ENCODE results near the gene SPEM1.

Gene SPEM1

DNA sequence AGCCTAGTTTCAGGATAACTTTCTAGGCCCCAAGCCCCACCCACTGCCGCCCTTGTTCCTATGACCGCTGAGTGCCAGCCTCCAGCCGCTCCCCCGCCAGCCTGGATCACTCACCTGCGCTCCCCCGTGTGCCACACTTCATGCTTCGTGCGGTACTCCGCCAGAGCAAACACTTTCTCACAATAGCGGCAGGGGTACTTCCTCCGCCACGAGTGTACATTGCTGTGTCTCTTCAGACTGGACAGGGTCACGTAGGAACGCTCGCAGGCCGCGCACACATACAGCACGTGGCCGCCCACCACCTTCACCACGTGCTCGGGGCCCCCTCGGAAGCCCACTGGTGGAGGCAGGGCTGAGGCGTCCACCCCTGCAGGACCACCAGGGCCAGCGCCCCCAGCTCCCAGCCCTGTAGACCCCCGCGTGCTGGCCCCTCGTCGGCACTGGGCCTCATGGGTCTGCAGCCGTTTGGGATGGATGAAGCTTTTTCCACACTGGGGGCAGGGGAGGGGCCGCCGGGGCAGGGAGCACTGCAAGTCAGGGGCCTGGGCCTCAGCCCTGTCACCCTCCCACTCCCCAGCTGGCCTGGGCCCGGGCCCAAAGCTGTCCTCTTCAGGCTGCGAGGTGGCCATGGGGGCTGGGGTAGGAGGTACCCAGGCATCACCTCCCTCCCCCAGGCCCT is 45.6 kb downstream of the SPEM1 start:
- TF ChIP-seq, protein P1, sequence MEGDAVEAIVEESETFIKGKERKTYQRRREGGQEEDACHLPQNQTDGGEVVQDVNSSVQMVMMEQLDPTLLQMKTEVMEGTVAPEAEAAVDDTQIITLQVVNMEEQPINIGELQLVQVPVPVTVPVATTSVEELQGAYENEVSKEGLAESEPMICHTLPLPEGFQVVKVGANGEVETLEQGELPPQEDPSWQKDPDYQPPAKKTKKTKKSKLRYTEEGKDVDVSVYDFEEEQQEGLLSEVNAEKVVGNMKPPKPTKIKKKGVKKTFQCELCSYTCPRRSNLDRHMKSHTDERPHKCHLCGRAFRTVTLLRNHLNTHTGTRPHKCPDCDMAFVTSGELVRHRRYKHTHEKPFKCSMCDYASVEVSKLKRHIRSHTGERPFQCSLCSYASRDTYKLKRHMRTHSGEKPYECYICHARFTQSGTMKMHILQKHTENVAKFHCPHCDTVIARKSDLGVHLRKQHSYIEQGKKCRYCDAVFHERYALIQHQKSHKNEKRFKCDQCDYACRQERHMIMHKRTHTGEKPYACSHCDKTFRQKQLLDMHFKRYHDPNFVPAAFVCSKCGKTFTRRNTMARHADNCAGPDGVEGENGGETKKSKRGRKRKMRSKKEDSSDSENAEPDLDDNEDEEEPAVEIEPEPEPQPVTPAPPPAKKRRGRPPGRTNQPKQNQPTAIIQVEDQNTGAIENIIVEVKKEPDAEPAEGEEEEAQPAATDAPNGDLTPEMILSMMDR (IDR thresholded peaks at IDR 0.05): no peak
- H3K36me3 Mint-ChIP-seq (ENCODE audit: low read depth): peaks cover 22% of the 10 kb centered on the region
- peak overlapping the region; percentile 15 for H3K27ac Mint-ChIP-seq
- H3K9me3 Mint-ChIP-seq: no peaks in the 10 kb centered on the region
- H3K4me3 Mint-ChIP-seq: no peak overlapping the region
- H3K27me3 Mint-ChIP-seq (ENCODE audit: low read depth, poor library complexity): peaks cover 2% of the 10 kb centered on the region
- peaks cover 44% of the 10 kb centered on the region for H3K4me1 Mint-ChIP-seq
- no peak for DNase-seq

DNA sequence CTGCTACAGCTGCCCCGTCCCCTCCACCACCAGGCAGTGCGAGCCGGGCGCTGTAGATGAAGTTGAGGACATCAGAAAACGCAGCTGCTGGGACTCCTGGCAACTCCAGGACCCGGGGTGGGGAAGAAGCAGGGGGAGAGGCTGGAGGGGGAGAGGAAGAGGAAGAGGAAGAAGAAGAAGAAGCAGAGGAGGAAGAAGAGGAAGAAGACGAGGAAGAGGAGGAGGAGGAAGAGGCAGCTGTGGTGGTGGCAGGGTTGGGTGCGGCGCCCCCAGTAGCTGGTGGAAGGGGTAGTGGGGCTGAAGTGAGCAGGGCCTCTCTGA is 46.2 kb downstream of the SPEM1 start:
- peaks cover 18% of the 10 kb centered on the region for H3K36me3 Mint-ChIP-seq (ENCODE audit: low read depth)
- peak overlapping the region; percentile 29 for H3K27ac Mint-ChIP-seq
- no peaks in the 10 kb centered on the region for H3K9me3 Mint-ChIP-seq
- TF ChIP-seq, protein P1 (IDR thresholded peaks at IDR 0.05): no peak
- H3K27me3 Mint-ChIP-seq (ENCODE audit: low read depth, poor library complexity): peaks cover 2% of the 10 kb centered on the region
- peaks cover 40% of the 10 kb centered on the region for H3K4me1 Mint-ChIP-seq
- no peak for DNase-seq
- H3K4me3 Mint-ChIP-seq: no peak overlapping the region

DNA sequence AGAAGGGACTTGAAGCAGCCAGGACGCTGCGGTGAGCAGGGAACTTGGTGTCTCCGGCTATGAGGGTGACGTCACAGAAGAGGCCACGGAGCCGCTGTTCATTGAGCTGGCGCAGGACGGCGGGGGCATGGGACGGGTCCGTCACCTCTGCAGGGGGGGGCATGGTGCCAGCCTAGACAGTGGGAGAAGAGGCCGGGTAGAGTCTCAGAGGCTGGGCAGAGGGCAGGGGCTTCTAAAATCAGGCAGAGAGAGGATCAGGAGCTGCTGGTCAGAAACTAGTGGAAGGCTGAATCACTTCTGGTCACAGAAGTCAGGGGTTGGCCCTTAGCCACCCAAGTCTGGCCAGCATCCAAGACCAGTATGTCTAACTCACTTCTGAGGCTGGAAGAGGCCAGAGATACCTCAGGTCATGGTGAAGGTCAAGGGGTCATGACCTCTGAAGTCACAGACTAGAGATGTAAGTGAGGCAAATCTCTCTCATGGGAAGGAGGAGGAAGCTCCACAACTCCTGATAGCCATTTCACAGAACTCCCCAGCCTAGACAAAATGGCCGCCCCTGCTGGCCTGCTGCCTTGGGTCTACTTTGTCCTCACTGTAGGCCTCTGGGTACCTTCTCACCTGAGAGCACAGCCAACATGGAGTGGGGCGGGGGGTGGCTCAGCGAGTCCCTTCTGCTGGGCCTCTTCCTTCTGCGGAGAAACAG is 46.7 kb downstream of the SPEM1 start:
- Mint-ChIP-seq H3K36me3 (ENCODE audit: low read depth) (peaks cover 15% of the 10 kb centered on the region), H3K9me3 (no peaks in the 10 kb centered on the region), H3K4me1 (peaks cover 42% of the 10 kb centered on the region), H3K27me3 (ENCODE audit: low read depth, poor library complexity) (peaks cover 2% of the 10 kb centered on the region), H3K27ac (peak overlapping the region; percentile 71), H3K4me3 (no peak overlapping the region)
- TF ChIP-seq, protein P1 (IDR thresholded peaks at IDR 0.05): no peak
- DNase-seq: no peak

DNA sequence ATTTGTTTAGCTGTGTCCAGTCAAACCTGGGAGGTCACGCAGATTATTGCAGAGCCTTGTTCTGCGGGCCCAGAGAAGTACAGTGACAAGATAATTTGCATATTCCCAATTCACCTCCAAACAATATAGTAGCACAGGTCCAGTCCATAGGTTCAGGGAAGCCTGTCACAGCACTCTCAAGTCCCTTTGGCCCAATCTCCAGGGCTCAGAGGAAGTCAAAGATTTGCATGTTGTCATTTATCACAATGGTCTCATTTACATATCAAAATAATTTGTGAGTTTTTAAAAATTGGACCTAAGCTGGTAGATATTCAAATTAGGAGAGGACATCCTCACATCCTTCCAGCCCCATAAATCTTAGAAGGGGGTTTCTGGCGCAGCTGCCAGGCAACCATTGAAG is 47.4 kb downstream of the SPEM1 start:
- TF ChIP-seq, protein P1 (IDR thresholded peaks at IDR 0.05): no peak
- Mint-ChIP-seq H3K36me3 (ENCODE audit: low read depth) (peaks cover 15% of the 10 kb centered on the region), H3K27ac (peak overlapping the region; percentile 71), H3K4me1 (peaks cover 44% of the 10 kb centered on the region), H3K9me3 (no peaks in the 10 kb centered on the region), H3K27me3 (ENCODE audit: low read depth, poor library complexity) (peaks cover 2% of the 10 kb centered on the region), H3K4me3 (peak overlapping the region; percentile 20)
- DNase-seq: no peak

DNA sequence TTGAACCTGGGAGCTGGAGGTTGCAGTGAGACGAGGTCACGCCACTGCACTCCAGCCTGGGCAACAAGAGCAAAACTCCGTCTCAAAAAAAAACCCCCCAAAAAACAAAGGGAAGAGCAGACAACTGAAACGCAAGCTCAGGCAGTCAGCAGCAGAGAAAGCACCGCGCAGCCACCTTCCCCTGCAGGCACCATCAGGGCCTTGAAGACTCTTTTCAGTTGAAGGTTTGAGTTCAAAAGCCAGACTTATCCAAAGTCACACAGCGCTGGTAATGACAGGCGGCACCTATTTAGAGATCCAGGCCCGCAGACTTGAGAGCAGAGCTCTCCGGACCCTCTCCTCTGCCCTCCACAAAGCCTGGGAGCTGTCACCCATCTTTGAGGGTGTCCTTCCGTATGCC is 48.2 kb downstream of the SPEM1 start:
- H3K9me3 Mint-ChIP-seq: no peaks in the 10 kb centered on the region
- TF ChIP-seq, protein P1 (IDR thresholded peaks at IDR 0.05): no peak
- H3K27me3 Mint-ChIP-seq (ENCODE audit: low read depth, poor library complexity): peaks cover 2% of the 10 kb centered on the region
- H3K36me3 Mint-ChIP-seq (ENCODE audit: low read depth): peaks cover 15% of the 10 kb centered on the region
- H3K4me1 Mint-ChIP-seq: peaks cover 44% of the 10 kb centered on the region
- no peak for DNase-seq
- H3K27ac Mint-ChIP-seq: peak overlapping the region; percentile 90
- peak overlapping the region; percentile 19 for H3K4me3 Mint-ChIP-seq
